Measurements from ENCODE around the gene ECE1.
"Not testable (repeated sequence)": the region's sequence is repeated elsewhere in the genome, so short reads cannot be mapped to it uniquely, and the experiment has no call there.

ECE1 gene

DNA sequence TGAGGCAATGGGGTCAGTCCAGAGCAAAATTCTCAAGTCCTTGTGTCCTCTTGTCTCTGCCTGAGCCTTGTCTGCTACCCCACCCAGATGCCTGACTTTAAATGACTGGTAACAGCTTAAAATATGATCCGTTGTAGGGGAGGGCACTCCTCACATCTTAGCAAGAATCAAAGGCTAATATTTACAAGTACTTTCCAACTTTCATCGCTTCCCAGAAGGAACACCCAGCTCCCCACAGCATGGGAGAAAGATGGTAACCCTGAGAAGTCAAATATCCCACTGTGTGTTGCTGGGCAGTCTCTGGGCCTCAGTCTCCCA lies 5.2 kb downstream of the ECE1 start:
- H3K9me2 ChIP-seq (replicated peaks; ENCODE audit: low read depth, low read length): no peaks in the 10 kb centered on the region
- no peaks in the 10 kb centered on the region for H3K79me2 ChIP-seq (ENCODE audit: insufficient read depth, low read length)
- no peak overlapping the region for H3K9ac ChIP-seq (ENCODE audit: low read depth, low read length, poor library complexity, severe bottlenecking)
- H2AFZ ChIP-seq (ENCODE audit: low read length): no peak overlapping the region
- H3K4me3 ChIP-seq (ENCODE audit: low read length, poor library complexity, severe bottlenecking): no peak overlapping the region
- H3K36me3 ChIP-seq (ENCODE audit: insufficient read depth, low read length): no peaks in the 10 kb centered on the region
- no peaks in the 10 kb centered on the region; the same call in 1 of the 2 replicates for H3F3A ChIP-seq (ENCODE audit: low read depth)
- TF ChIP-seq, protein P1, sequence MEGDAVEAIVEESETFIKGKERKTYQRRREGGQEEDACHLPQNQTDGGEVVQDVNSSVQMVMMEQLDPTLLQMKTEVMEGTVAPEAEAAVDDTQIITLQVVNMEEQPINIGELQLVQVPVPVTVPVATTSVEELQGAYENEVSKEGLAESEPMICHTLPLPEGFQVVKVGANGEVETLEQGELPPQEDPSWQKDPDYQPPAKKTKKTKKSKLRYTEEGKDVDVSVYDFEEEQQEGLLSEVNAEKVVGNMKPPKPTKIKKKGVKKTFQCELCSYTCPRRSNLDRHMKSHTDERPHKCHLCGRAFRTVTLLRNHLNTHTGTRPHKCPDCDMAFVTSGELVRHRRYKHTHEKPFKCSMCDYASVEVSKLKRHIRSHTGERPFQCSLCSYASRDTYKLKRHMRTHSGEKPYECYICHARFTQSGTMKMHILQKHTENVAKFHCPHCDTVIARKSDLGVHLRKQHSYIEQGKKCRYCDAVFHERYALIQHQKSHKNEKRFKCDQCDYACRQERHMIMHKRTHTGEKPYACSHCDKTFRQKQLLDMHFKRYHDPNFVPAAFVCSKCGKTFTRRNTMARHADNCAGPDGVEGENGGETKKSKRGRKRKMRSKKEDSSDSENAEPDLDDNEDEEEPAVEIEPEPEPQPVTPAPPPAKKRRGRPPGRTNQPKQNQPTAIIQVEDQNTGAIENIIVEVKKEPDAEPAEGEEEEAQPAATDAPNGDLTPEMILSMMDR (conservative IDR thresholded peaks at IDR 0.05; ENCODE audit: low read length): no peak
- no peak for TF ChIP-seq EZH2phosphoT487 (IDR thresholded peaks at IDR 0.05; ENCODE audit: borderline replicate concordance)
- no peaks in the 10 kb centered on the region for H3K27me3 ChIP-seq (ENCODE audit: insufficient read depth, low read length, poor library complexity, severe bottlenecking)
- H3K9me3 ChIP-seq (ENCODE audit: insufficient read depth, low read depth, low read length): no peaks in the 10 kb centered on the region
- H4K20me1 ChIP-seq (ENCODE audit: insufficient read depth, low read length, poor library complexity, severe bottlenecking): no peaks in the 10 kb centered on the region
- no peak overlapping the region for H3K4me2 ChIP-seq (ENCODE audit: low read depth, low read length, poor library complexity, severe bottlenecking)
- H3K4me1 ChIP-seq (ENCODE audit: insufficient read depth, low read length, poor library complexity, severe bottlenecking): peaks cover 18% of the 10 kb centered on the region

DNA sequence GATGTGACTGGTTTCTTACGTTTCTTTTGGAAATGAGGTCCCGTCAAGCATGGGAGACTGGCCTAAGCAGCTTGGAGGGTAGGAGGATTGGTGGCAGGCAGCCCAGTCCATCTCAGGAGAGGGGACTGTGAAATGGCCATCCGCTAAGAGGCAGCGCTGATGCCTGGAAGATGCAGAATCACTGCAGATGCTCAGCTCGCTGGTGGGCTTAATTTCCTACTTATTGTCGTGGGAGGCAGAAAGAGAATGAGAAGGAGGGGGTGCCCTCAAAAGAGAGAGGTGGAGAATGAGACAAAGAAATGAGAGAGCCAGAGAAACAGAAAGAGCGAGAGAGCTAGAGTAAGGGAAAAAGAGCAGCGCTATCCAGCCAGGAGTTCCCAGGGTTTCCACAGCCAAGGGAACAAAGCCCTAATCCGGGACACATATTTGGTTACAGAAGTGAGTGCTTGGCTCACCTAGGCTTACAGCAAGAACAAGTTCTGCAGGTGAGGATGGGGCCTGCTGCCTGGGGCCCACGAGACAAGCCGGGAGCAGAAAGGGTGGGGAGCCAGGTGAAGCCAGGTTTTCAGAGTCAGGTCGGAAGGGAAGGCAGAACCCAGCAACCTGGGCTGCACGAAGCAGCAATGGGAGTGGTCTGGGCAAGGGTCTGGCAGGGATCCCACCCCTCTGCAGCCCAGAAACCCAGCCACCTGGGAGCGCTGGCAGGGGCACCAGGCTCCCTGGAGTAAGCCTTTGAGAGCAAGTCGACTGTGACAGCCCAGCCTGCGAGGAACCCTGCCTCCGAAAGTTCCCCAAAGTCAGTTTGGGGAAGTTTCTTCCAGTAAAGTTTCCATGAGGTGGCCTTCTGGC lies 5.8 kb downstream of the ECE1 start:
- Histone ChIP-seq H3K4me2 (ENCODE audit: low read depth, low read length, poor library complexity, severe bottlenecking) (no peak overlapping the region), H3K9ac (ENCODE audit: low read depth, low read length, poor library complexity, severe bottlenecking) (no peak overlapping the region), H3K36me3 (ENCODE audit: insufficient read depth, low read length) (no peaks in the 10 kb centered on the region), H3K27me3 (ENCODE audit: insufficient read depth, low read length, poor library complexity, severe bottlenecking) (no peaks in the 10 kb centered on the region), H3K4me1 (ENCODE audit: insufficient read depth, low read length, poor library complexity, severe bottlenecking) (peaks cover 22% of the 10 kb centered on the region), H3K4me3 (ENCODE audit: low read length, poor library complexity, severe bottlenecking) (no peak overlapping the region), H4K20me1 (ENCODE audit: insufficient read depth, low read length, poor library complexity, severe bottlenecking) (no peaks in the 10 kb centered on the region), H3F3A (ENCODE audit: low read depth) (no peaks in the 10 kb centered on the region; the same call in 1 of the 2 replicates), H2AFZ (ENCODE audit: low read length) (no peak overlapping the region), H3K9me3 (ENCODE audit: insufficient read depth, low read depth, low read length) (no peaks in the 10 kb centered on the region), H3K9me2 (replicated peaks; ENCODE audit: low read depth, low read length) (no peaks in the 10 kb centered on the region), H3K79me2 (ENCODE audit: insufficient read depth, low read length) (no peaks in the 10 kb centered on the region)
- TF ChIP-seq EZH2phosphoT487 (IDR thresholded peaks at IDR 0.05; ENCODE audit: borderline replicate concordance): no peak
- TF ChIP-seq, protein P1 (conservative IDR thresholded peaks at IDR 0.05; ENCODE audit: low read length): no peak

DNA sequence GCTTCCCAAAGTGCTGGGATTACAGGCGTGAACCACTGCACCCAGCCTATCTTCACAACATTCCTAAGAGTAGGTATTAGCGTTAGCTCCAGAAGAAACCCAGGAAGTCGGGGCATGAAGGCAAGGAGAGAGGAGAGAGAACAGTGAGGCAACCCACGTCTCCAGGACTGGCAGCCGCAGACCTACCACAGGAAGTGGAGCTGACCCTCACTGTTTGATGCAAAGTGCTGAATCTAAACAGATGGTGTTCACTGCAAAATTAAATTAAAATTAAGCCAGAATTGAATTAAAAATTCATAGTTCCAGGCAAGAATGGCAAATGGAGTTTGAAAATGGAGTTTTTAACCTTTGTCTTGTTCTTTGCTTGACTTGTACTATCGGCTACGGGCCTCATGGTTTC lies 6.7 kb downstream of the ECE1 start:
- Histone ChIP-seq H3K9ac (ENCODE audit: low read depth, low read length, poor library complexity, severe bottlenecking) (no peak overlapping the region), H3K9me2 (replicated peaks; ENCODE audit: low read depth, low read length) (no peaks in the 10 kb centered on the region), H3K4me1 (ENCODE audit: insufficient read depth, low read length, poor library complexity, severe bottlenecking) (peaks cover 20% of the 10 kb centered on the region), H3K27me3 (ENCODE audit: insufficient read depth, low read length, poor library complexity, severe bottlenecking) (no peaks in the 10 kb centered on the region), H3K4me3 (ENCODE audit: low read length, poor library complexity, severe bottlenecking) (no peak overlapping the region), H3K4me2 (ENCODE audit: low read depth, low read length, poor library complexity, severe bottlenecking) (no peak overlapping the region), H4K20me1 (ENCODE audit: insufficient read depth, low read length, poor library complexity, severe bottlenecking) (no peaks in the 10 kb centered on the region), H3K79me2 (ENCODE audit: insufficient read depth, low read length) (no peaks in the 10 kb centered on the region), H3K9me3 (ENCODE audit: insufficient read depth, low read depth, low read length) (no peaks in the 10 kb centered on the region), H3F3A (ENCODE audit: low read depth) (no peaks in the 10 kb centered on the region; the same call in 1 of the 2 replicates), H2AFZ (ENCODE audit: low read length) (no peak overlapping the region), H3K36me3 (ENCODE audit: insufficient read depth, low read length) (no peaks in the 10 kb centered on the region)
- no peak for TF ChIP-seq EZH2phosphoT487 (IDR thresholded peaks at IDR 0.05; ENCODE audit: borderline replicate concordance)
- TF ChIP-seq, protein P1 (conservative IDR thresholded peaks at IDR 0.05; ENCODE audit: low read length): no peak

DNA sequence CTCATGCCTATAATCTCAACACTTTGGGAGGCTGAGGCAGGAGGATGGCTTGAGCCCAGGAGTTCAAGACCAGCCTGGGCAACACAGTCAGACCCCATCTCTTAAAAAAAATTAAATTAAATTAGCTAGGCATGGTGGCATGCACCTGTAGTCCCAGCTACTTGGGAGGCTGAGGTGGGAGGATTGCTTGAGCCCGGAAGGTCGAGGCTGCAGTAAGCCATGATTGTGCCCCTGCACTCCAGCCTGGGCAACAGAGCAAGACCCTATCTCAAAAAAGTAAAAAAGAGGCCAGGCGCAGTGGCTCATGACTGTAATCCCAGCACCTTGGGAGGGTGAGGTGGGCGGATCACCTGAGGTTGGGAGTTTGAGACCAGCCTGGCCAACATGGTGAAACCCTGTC lies 8.2 kb downstream of the ECE1 start:
- not testable (repeated sequence) for H3K27me3 ChIP-seq (ENCODE audit: insufficient read depth, low read length, poor library complexity, severe bottlenecking); H3K9me2 ChIP-seq (replicated peaks; ENCODE audit: low read depth, low read length); H3K9ac ChIP-seq (ENCODE audit: low read depth, low read length, poor library complexity, severe bottlenecking)

More for the DNA sequence above, 8.2 kb downstream of the ECE1 start:
- not testable (repeated sequence) for H3K4me2 ChIP-seq (ENCODE audit: low read depth, low read length, poor library complexity, severe bottlenecking); H3F3A ChIP-seq (ENCODE audit: low read depth); H2AFZ ChIP-seq (ENCODE audit: low read length); H3K36me3 ChIP-seq (ENCODE audit: insufficient read depth, low read length); H3K79me2 ChIP-seq (ENCODE audit: insufficient read depth, low read length); H3K9me3 ChIP-seq (ENCODE audit: insufficient read depth, low read depth, low read length); H3K4me3 ChIP-seq (ENCODE audit: low read length, poor library complexity, severe bottlenecking); H4K20me1 ChIP-seq (ENCODE audit: insufficient read depth, low read length, poor library complexity, severe bottlenecking)
- H3K4me1 ChIP-seq (ENCODE audit: insufficient read depth, low read length, poor library complexity, severe bottlenecking): peaks cover 20% of the 10 kb centered on the region
